HG02571 (cell line): ENCODE results near the gene MPEG1.

Source experiments
- ATAC-seq: cut with Tn5 transposase; IDR thresholded peaks from one replicate; pipeline ENCODE4 v1.9.1; 2021; ENCODE audit warnings: mild to moderate bottlenecking, moderate library complexity; ENCODE audit not compliant: unreplicated experiment

The MPEG1 gene

GRCh38 chr11:59212744-59213631 lies at the start of gene MPEG1:
Gene MPEG1, minus strand, starts transcription at chr11:59212927. Its CDS starts 62 bp downstream, at chr11:59212865.
- peak; percentile 22 for ATAC-seq

GRCh38 chr11:59262177-59262818 lies 49.6 kb upstream of the MPEG1 start:
- ATAC-seq = no peak

GRCh38 chr11:59261150-59261549 lies 48.4 kb upstream of the MPEG1 start:
- no peak for ATAC-seq

GRCh38 chr11:59259867-59260475 lies 47.2 kb upstream of the MPEG1 start:
- ATAC-seq = no peak

- ATAC-seq = no peak
These were observed 46.3 kb upstream of the MPEG1 start for GRCh38 chr11:59259047-59259446.

- no peak for ATAC-seq
These were observed 42.6 kb upstream of the MPEG1 start for GRCh38 chr11:59255281-59255680.

- ATAC-seq = no peak
These were observed 41.6 kb upstream of the MPEG1 start for GRCh38 chr11:59254286-59254685.

GRCh38 chr11:59253001-59253400 lies 40.3 kb upstream of the MPEG1 start:
- no peak for ATAC-seq

GRCh38 chr11:59249535-59249934 lies 36.8 kb upstream of the MPEG1 start:
- ATAC-seq = no peak

- no peak for ATAC-seq
These were observed 35.0 kb upstream of the MPEG1 start for GRCh38 chr11:59247531-59248227.

- ATAC-seq = no peak
These were observed 30.9 kb upstream of the MPEG1 start for GRCh38 chr11:59243633-59244032.

- ATAC-seq = no peak
These were observed 27.6 kb upstream of the MPEG1 start for GRCh38 chr11:59240322-59240721.

- no peak for ATAC-seq
These were observed 13.7 kb upstream of the MPEG1 start for GRCh38 chr11:59226396-59226795.

GRCh38 chr11:59225017-59225416 lies 12.3 kb upstream of the MPEG1 start:
- ATAC-seq = peak; percentile 63

GRCh38 chr11:59224351-59224928 lies 11.7 kb upstream of the MPEG1 start:
- ATAC-seq = peak; percentile 40

GRCh38 chr11:59223611-59224010 lies 10.9 kb upstream of the MPEG1 start:
- no peak for ATAC-seq

GRCh38 chr11:59223177-59223576 lies 10.4 kb upstream of the MPEG1 start:
- no peak for ATAC-seq

- ATAC-seq = no peak
These were observed 9.8 kb upstream of the MPEG1 start for GRCh38 chr11:59222464-59223060.

GRCh38 chr11:59221441-59221840 lies 8.7 kb upstream of the MPEG1 start:
- no peak for ATAC-seq

GRCh38 chr11:59219836-59220235 lies 7.1 kb upstream of the MPEG1 start:
- ATAC-seq = no peak
